Stimulated activated CD4-positive, alpha-beta T cell treated with anti-CD3 and anti-CD28 coated beads, Interleukin-4, amount 100 ng/mL, for 48 hours (primary cell): ENCODE results near the gene OSM.
"Not testable (repeated sequence)": the region's sequence is repeated elsewhere in the genome, so short reads cannot be mapped to it uniquely, and the experiment has no call there.

Source experiments
- DNase-seq, 2 donors: peaks; one replicate each; pipeline ENCODE4 v3.0.0-alpha.2; 2020; ENCODE audit warnings: low read depth in 2 of 2

The OSM gene

GRCh38 chr22:30245181-30245984 lies 21.3 kb downstream of the OSM start:
- DNase-seq, result no peak

- no peak for DNase-seq
Observed at GRCh38 chr22:30244641-30245040, 22.0 kb downstream of the OSM start.

GRCh38 chr22:30244066-30244465 lies 22.6 kb downstream of the OSM start:
- DNase-seq, result no peak

- no peak for DNase-seq
Observed at GRCh38 chr22:30243661-30244060, 23.0 kb downstream of the OSM start.

GRCh38 chr22:30241576-30242371 lies 24.9 kb downstream of the OSM start:
- no peak for DNase-seq

- no peak for DNase-seq
Observed at GRCh38 chr22:30240541-30241417, 25.9 kb downstream of the OSM start.

- DNase-seq, result no peak
Observed at GRCh38 chr22:30239488-30240405, 26.9 kb downstream of the OSM start.

GRCh38 chr22:30238661-30239487 lies 27.8 kb downstream of the OSM start:
- no peak for DNase-seq

GRCh38 chr22:30238136-30238535 lies 28.5 kb downstream of the OSM start:
- no peak for DNase-seq

- DNase-seq, result no peak
Observed at GRCh38 chr22:30236875-30237274, 29.8 kb downstream of the OSM start.

- no peak for DNase-seq
Observed at GRCh38 chr22:30235687-30236170, 30.9 kb downstream of the OSM start.

- DNase-seq, result no peak
Observed at GRCh38 chr22:30234786-30235470, 31.7 kb downstream of the OSM start.

GRCh38 chr22:30234325-30234724 lies 32.3 kb downstream of the OSM start:
- not testable (repeated sequence) for DNase-seq

GRCh38 chr22:30233582-30233981 lies 33.1 kb downstream of the OSM start:
- DNase-seq, result no peak

GRCh38 chr22:30232716-30233218 lies 33.9 kb downstream of the OSM start:
- no peak for DNase-seq

GRCh38 chr22:30230787-30231461 lies 35.7 kb downstream of the OSM start:
- DNase-seq, result no peak

GRCh38 chr22:30230330-30230729 lies 36.3 kb downstream of the OSM start:
- DNase-seq, result no peak

- no peak for DNase-seq
Observed at GRCh38 chr22:30228509-30229359, 37.9 kb downstream of the OSM start.
